ENCODE data around the gene CYP19A1. TPM values are rescaled to one million over a fixed set of nuclear protein-coding genes. Genes with fewer than 3 reads are reported as not detected.

Gene CYP19A1
- total RNA-seq, 1 experiment from 2014 or later: not detected

- TF ChIP-seq EZH2 (IDR thresholded peaks at IDR 0.05) (no peak), TCF7L2 (IDR thresholded peaks at IDR 0.05; ENCODE audit: borderline replicate concordance, extremely low read depth, insufficient read depth, insufficient read length) (no peak), EGR1 (IDR thresholded peaks at IDR 0.05; ENCODE audit: low read depth) (no peak), ZNF274 (IDR thresholded peaks at IDR 0.05; ENCODE audit: low read depth, low read length) (no peak), SP1 (IDR thresholded peaks at IDR 0.05; ENCODE audit: low read depth) (no peak)
These were observed 30.5 kb upstream of the CYP19A1 start (continued) for GRCh38 chr15:51368751-51369450.

- Histone ChIP-seq H3K9me3 (ENCODE audit: control insufficient read depth in 1 of 2, insufficient read depth in 1 of 2, low read depth in 1 of 2, low read length in 2 of 2) (no peaks in the 10 kb centered on the region), H3K9me2 (ENCODE audit: insufficient read depth) (no peaks in the 10 kb centered on the region), H3K4me3 (replicated peaks in 1 of 2; ENCODE audit: low read depth in 1 of 2, low read length in 2 of 2) (no peak overlapping the region), H3K4me1 (ENCODE audit: control insufficient read depth in 1 of 2, insufficient read depth in 2 of 2, low read length in 2 of 2) (no peaks in the 10 kb centered on the region), H4K20me1 (ENCODE audit: insufficient read depth) (no peaks in the 10 kb centered on the region), H2AFZ (ENCODE audit: low read depth, low read length, poor library complexity, severe bottlenecking) (no peak overlapping the region), H3K36me3 (ENCODE audit: control insufficient read depth in 1 of 2, insufficient read depth in 2 of 2, low read length in 2 of 2) (no peaks in the 10 kb centered on the region), H3K27ac (ENCODE audit: low read depth, low read length) (no peak overlapping the region), H3K9ac (ENCODE audit: low read length) (no peak overlapping the region), H3K4me2 (ENCODE audit: low read length) (no peak overlapping the region), H3K27me3 (ENCODE audit: insufficient read depth, low read length) (no peaks in the 10 kb centered on the region), H3K79me2 (ENCODE audit: insufficient read depth, low read length) (no peaks in the 10 kb centered on the region)
- POLR2A ChIA-PET: no interaction called here
- DNase-seq (ENCODE audit: low read depth, low spot score): no peak
- RAD21 ChIA-PET (ENCODE audit: low non-redundant PET in 1 of 2, low total read pairs in 2 of 2, uncharacterized antibody in 2 of 2, unreplicated experiment in 2 of 2): no interaction called here
- ATAC-seq: no peak
- intact Hi-C loops (cut with micrococcal nuclease): no loop called here
- CTCF ChIA-PET: no interaction called here
- no peak for TF ChIP-seq MAX (IDR thresholded peaks at IDR 0.05)
- no peak for TF ChIP-seq SIN3A (IDR thresholded peaks at IDR 0.05; ENCODE audit: low read depth)
- TF ChIP-seq JUND (IDR thresholded peaks at IDR 0.05): no peak
- TF ChIP-seq SRF (IDR thresholded peaks at IDR 0.05; ENCODE audit: low read depth): no peak
- no peak for TF ChIP-seq EGR1 (IDR thresholded peaks at IDR 0.05; ENCODE audit: low read depth)
- no peak for TF ChIP-seq CEBPB (IDR thresholded peaks at IDR 0.05; ENCODE audit: low read depth)
- TF ChIP-seq TCF7L2 (IDR thresholded peaks at IDR 0.05; ENCODE audit: borderline replicate concordance, extremely low read depth, insufficient read depth, insufficient read length): no peak
- no peak for TF ChIP-seq CBX3 (IDR thresholded peaks at IDR 0.05; ENCODE audit: low read depth)
- no peak for TF ChIP-seq ZNF274 (IDR thresholded peaks at IDR 0.05; ENCODE audit: low read depth, low read length)
- no peak for TF ChIP-seq ZBTB33 (IDR thresholded peaks at IDR 0.05; ENCODE audit: extremely low read depth, insufficient replicate concordance, low read length)
- no peak for TF ChIP-seq POLR2A (IDR thresholded peaks at IDR 0.05; ENCODE audit: borderline replicate concordance, extremely low read depth, insufficient read depth, insufficient read length)
- TF ChIP-seq ZFX (IDR thresholded peaks at IDR 0.05): no peak
- TF ChIP-seq ATF3 (IDR thresholded peaks at IDR 0.05): no peak
- TF ChIP-seq POLR2AphosphoS5 (IDR thresholded peaks at IDR 0.05; ENCODE audit: low read depth, low read length): no peak
- TF ChIP-seq EZH2phosphoT487 (IDR thresholded peaks at IDR 0.05; ENCODE audit: borderline replicate concordance): no peak
- no peak for TF ChIP-seq RAD21 (IDR thresholded peaks at IDR 0.05; ENCODE audit: low read depth)
- TF ChIP-seq SP1 (IDR thresholded peaks at IDR 0.05; ENCODE audit: low read depth): no peak
- no peak for TF ChIP-seq REST (IDR thresholded peaks at IDR 0.05; ENCODE audit: low read depth)
- BruUV-seq (replicated peaks): no TSS peak
These were observed 29.9 kb upstream of the CYP19A1 start for GRCh38 chr15:51368307-51368706.
